ENCODE measurements around the gene BRINP1.

The BRINP1 gene

GRCh38 chr9:119289740-119290433 is 79.3 kb downstream of the BRINP1 start:
- peak; percentile 63 for DNase-seq (ENCODE audit: low read depth)
- TF ChIP-seq CTCF (conservative IDR thresholded peaks at IDR 0.05; ENCODE audit: low read length), result peak; percentile 87
- H3K4me3 ChIP-seq (ENCODE audit: low read length), result no peak overlapping the region

- DNase-seq (ENCODE audit: low read depth), result peak; percentile 18
- TF ChIP-seq CTCF (conservative IDR thresholded peaks at IDR 0.05; ENCODE audit: low read length), result no peak
- no peak overlapping the region for H3K4me3 ChIP-seq (ENCODE audit: low read length)
These were observed 84.5 kb downstream of the BRINP1 start for GRCh38 chr9:119284587-119285337.

DNA sequence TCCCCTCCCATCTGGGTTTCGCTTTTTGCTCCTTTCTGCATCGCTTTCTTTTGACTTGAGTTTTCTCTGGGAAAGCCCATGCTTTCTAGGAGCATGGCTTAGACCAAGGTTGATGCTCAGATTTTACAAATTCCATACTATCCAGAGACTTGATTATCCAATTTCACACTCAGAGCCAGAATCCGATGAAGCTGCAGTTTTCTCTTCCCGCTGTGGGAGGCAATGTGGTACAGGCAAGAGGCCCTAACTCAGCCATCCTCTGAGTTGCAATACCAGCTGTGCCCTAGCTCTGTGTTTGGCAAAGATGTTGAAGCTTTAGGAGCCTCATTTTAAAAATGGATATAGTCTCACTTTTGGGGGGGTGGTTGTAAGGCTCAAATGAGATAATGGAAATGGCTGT is 85.1 kb downstream of the BRINP1 start:
- DNase-seq (ENCODE audit: low read depth), result peak; percentile 3
- no peak overlapping the region for H3K4me3 ChIP-seq (ENCODE audit: low read length)

DNA sequence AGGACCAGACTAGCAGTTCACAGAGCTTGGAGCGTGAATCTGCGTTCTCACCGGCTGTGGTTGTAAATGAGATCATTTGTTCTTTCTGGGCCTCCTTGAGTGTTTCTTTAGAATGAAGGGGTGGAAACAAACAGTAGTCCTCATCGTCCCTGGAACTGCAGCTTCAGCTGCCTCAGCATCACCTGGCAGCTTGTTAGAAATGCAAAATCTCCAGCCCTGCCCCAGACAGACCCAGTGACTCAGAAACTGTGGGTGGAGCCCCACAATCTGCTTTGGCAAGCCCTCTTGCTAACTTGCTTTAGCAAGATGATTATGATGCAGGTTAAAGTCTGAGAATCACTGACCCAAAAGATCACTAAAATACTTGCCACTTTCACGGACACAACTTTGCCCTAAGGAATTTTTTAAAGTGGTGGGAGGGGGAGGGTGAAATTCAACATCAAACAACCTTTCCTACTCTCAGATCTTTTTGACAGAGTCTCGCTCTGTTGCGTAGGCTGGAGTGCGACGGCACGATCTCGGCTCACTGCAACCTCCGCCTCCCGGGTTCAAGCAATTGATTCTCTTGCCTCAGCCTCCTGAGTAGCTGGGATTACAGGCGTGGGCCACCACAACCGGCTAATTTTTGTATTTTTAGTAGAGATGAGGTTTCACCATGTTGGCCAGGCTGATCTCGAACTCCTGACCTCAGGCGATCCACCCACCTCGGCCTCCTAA is 86.0 kb downstream of the BRINP1 start:
- no peak for TF ChIP-seq CTCF (conservative IDR thresholded peaks at IDR 0.05; ENCODE audit: low read length)
- H3K4me3 ChIP-seq (ENCODE audit: low read length), result no peak overlapping the region
- DNase-seq (ENCODE audit: low read depth), result peak; percentile 3

More for the DNA sequence above, 85.1 kb downstream of the BRINP1 start:
- TF ChIP-seq CTCF (conservative IDR thresholded peaks at IDR 0.05; ENCODE audit: low read length), result 0 out of 2 replicates have a peak, but pooled peaks have one; percentile 30

DNA sequence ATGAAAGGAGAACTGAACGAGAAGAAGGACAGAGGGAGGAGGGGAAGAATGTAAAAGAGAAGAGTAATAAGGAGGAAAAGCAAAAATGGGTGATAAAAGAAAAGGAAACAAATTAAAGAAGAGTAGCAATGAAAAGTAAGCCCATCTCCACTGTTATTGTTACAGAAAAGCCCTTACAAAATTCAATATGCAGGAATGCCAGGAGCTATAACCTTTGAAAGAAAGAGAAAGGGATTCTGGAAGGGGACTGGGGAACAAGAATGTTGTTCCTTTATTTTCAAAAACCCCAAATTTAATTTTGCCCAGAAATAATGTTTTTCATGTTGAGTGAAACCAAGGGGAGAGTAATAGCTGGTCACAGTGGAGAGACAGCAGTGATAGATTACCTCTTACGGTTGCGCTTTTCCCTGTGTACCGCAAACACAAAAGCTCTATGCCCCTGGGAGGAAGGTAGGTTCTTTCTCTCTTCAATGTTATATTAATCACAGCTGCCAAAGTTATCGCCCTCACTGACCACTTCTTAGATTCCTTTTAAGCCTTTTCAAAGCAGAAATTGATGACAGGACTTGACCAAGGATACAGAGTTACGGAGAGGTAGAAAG is 86.7 kb downstream of the BRINP1 start:
- no peak for TF ChIP-seq CTCF (conservative IDR thresholded peaks at IDR 0.05; ENCODE audit: low read length)
- no peak overlapping the region for H3K4me3 ChIP-seq (ENCODE audit: low read length)
- DNase-seq (ENCODE audit: low read depth), result no peak

DNA sequence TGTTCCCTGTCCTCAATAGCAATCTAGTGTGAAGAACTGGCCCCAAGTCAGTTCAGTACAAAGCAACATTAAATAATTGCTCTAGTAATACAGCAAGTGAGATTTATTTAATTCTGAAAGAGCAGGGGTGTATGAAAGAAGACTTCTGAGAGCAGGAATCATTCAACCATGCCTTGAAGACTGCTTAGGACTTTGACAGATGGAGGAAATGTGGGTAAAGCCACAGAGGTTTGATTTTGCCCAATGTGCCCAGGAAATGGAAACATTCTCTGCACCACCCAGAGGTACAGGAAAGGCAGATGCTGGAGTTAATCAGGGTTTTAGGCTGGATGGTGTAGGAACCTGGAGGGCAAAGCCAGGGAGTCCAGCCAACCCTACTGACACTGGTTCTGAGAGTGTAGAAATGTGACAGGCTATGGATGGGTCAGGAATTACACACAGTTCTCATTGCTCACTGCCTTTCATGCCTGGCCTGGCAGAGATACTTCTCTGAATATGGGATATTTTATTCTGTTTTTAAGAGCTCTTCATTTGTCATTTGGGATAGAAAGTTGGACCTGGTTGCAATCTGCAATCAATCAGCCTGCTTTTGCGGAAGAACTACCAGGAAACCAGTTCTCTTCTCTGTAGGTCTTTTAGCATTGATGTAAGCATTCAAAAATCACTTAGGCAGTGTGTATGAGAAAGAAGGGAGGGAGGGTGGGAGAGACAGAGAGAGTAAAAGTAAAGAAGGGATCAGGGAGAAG is 88.3 kb downstream of the BRINP1 start:
- DNase-seq (ENCODE audit: low read depth), result no peak
- H3K4me3 ChIP-seq (ENCODE audit: low read length), result no peak overlapping the region
- no peak for TF ChIP-seq CTCF (conservative IDR thresholded peaks at IDR 0.05; ENCODE audit: low read length)
